RWPE2 (cell line): ENCODE data around the gene ACRBP.

ENCODE experiments used
- ATAC-seq: fragments of 200-7000 bp; cut with Tn5 transposase; 3 replicates; pipeline ENCODE4 v1.9.1; 2021; ENCODE audit warnings: low read depth
- DNase-seq: peaks from one replicate; pipeline ENCODE4 v3.0.0-alpha.2; 2020; ENCODE audit warnings: low spot score
- H3K27ac ChIP-seq: fragments of 450-650 bp; 2 replicates; pipeline ENCODE4 v1.5.1; 2017; ENCODE audit warnings: mild to moderate bottlenecking; ENCODE audit not compliant: poor library complexity, severe bottlenecking
- H3K27me3 ChIP-seq: fragments of 250-450 bp; sonication (Bioruptor Pico); 2 replicates; pipeline ENCODE4 v1.5.1; 2021; ENCODE audit warnings: mild to moderate bottlenecking, moderate library complexity; ENCODE audit not compliant: insufficient read depth, poor library complexity, severe bottlenecking
- H3K36me3 ChIP-seq: fragments of 250-450 bp; sonication (Bioruptor Pico); 2 replicates; pipeline ENCODE4 v1.5.1; 2020; ENCODE audit warnings: low read depth, mild to moderate bottlenecking, moderate library complexity
- H3K4me1 ChIP-seq: fragments of 250-450 bp; sonication (Bioruptor Pico); 2 replicates; pipeline ENCODE4 v1.5.1; 2021; ENCODE audit warnings: mild to moderate bottlenecking, moderate library complexity; ENCODE audit not compliant: insufficient read depth, poor library complexity, severe bottlenecking
- H3K4me3 ChIP-seq: fragments of 250-450 bp; sonication (Bioruptor Pico); 2 replicates; pipeline ENCODE4 v1.5.1; 2021; ENCODE audit warnings: mild to moderate bottlenecking, moderate library complexity; ENCODE audit not compliant: severe bottlenecking
- H3K9me3 ChIP-seq: fragments of 250-450 bp; sonication (Bioruptor Pico); 2 replicates; pipeline ENCODE4 v1.5.1; 2021; ENCODE audit warnings: mild to moderate bottlenecking, moderate library complexity; ENCODE audit not compliant: severe bottlenecking
- CTCF ChIP-seq: fragments of 450-650 bp; IDR thresholded peaks from one replicate; pipeline ENCODE4 v1.5.1; 2017; ENCODE audit warnings: mild to moderate bottlenecking, moderate library complexity; ENCODE audit not compliant: poor library complexity, severe bottlenecking

ACRBP gene

GRCh38 chr12:6641131-6641530 lies 6.1 kb downstream of the ACRBP start:
- no peaks in the 10 kb centered on the region for H3K9me3 ChIP-seq
- peaks cover 5% of the 10 kb centered on the region for H3K4me1 ChIP-seq
- DNase-seq (no peak), ATAC-seq (no peak)
- no peaks in the 10 kb centered on the region for H3K36me3 ChIP-seq
- H3K4me3 ChIP-seq, result no peak overlapping the region
- no peak for TF ChIP-seq CTCF
- no peaks in the 10 kb centered on the region for H3K27me3 ChIP-seq
- no peak overlapping the region for H3K27ac ChIP-seq

- Histone ChIP-seq H3K27me3 (no peaks in the 10 kb centered on the region), H3K4me1 (peaks cover 6% of the 10 kb centered on the region), H3K9me3 (no peaks in the 10 kb centered on the region), H3K27ac (no peak overlapping the region), H3K4me3 (no peak overlapping the region), H3K36me3 (no peaks in the 10 kb centered on the region)
- DNase-seq (no peak), ATAC-seq (no peak)
- TF ChIP-seq CTCF, result no peak
Measured at GRCh38 chr12:6640497-6640896, 6.7 kb downstream of the ACRBP start.

GRCh38 chr12:6639151-6639801 lies 8.0 kb downstream of the ACRBP start:
- peaks cover 10% of the 10 kb centered on the region for H3K4me1 ChIP-seq
- ATAC-seq, result no peak
- H3K9me3 ChIP-seq, result no peaks in the 10 kb centered on the region
- no peak for TF ChIP-seq CTCF
- H3K36me3 ChIP-seq, result no peaks in the 10 kb centered on the region
- H3K27me3 ChIP-seq, result no peaks in the 10 kb centered on the region
- DNase-seq, result no peak
- H3K27ac ChIP-seq, result no peak overlapping the region
- no peak overlapping the region for H3K4me3 ChIP-seq

- H3K36me3 ChIP-seq, result no peaks in the 10 kb centered on the region
- H3K27me3 ChIP-seq, result no peaks in the 10 kb centered on the region
- H3K4me3 ChIP-seq, result no peak overlapping the region
- H3K4me1 ChIP-seq, result peaks cover 10% of the 10 kb centered on the region
- no peak for TF ChIP-seq CTCF
- H3K27ac ChIP-seq, result no peak overlapping the region
- DNase-seq (no peak), ATAC-seq (no peak)
- no peaks in the 10 kb centered on the region for H3K9me3 ChIP-seq
Measured at GRCh38 chr12:6638305-6638704, 8.9 kb downstream of the ACRBP start.

GRCh38 chr12:6635856-6636531 lies 11.2 kb downstream of the ACRBP start, which contains the start of gene LPAR5:
TSS of gene LPAR5 (minus strand) at chr12:6635959. CDS start at chr12:6621248, 14,711 bp downstream.
- H3K4me3 ChIP-seq, result peak within 1 kb of the TSS; percentile 36
- peak; percentile 83 for DNase-seq
- peaks cover 10% of the 10 kb centered on the region for H3K4me1 ChIP-seq
- H3K27me3 ChIP-seq, result no peaks in the 10 kb centered on the region
- TF ChIP-seq CTCF, result no peak
- peak within 1 kb of the TSS; percentile 67 for H3K27ac ChIP-seq
- H3K9me3 ChIP-seq, result no peaks in the 10 kb centered on the region
- no peaks in the 10 kb centered on the region for H3K36me3 ChIP-seq
- ATAC-seq, result peak; percentile 93
